ENCODE results near the gene FAM118B. TPM values are rescaled to one million over a fixed set of nuclear protein-coding genes. Genes with fewer than 3 reads are reported as not detected.

The FAM118B gene
- 27.3 and 28.3 TPM in 2 replicates for total RNA-seq (2014; rRNA removed; shearing (Covaris generic))

DNA sequence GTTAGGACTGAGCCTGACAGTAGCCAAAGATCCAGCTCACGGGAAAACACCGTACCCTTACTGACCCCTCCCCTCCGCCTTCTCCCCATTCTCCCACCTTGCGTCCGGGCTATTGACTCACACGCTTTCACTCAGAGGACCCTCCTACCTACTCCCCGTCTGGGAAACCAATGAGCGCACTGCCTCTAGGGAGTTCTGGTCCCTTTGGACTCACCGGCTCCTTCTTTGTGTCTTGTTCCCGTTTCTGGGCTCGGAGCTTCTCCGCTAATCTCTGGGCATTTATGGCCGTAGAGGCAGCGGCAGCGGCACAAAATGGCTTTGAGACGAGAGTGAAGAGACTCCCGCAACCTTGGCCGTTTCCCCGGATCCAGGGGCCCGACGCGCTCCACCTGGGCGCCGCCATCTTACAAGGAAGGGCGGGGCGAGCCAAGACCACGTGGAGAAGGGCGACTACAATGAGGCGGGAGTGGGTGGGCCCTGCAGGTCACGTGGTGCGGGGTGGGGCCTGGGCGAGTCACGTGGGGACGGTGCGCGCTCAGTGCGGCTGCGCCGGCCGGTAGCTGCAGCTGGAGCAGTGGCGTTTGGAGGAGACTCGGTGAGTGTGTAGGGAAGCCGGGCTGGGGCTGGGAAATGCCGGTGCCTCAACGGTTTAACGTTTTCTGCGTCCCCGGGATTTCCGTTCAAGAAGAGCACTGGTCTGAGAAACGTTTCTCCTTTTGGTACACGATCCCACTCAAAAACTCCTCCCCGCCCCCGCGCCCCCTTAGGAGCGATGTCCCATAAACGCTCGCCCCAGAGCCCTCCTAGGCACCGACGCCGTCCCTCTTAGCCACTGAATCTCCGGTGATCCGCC is at the start of gene FAM118B, which contains the start of gene RPUSD4:
Gene FAM118B (plus strand): TSS at position 547 of the 853 bp plus-strand sequence. CDS start 23,220 bp downstream, outside the sequence.
Gene RPUSD4 (minus strand): TSS at position 415 of the 853 bp plus-strand sequence. CDS start 12 bp downstream, at position 403.
- peak; percentile 94 for DNase-seq (ENCODE audit: low read depth)

DNA sequence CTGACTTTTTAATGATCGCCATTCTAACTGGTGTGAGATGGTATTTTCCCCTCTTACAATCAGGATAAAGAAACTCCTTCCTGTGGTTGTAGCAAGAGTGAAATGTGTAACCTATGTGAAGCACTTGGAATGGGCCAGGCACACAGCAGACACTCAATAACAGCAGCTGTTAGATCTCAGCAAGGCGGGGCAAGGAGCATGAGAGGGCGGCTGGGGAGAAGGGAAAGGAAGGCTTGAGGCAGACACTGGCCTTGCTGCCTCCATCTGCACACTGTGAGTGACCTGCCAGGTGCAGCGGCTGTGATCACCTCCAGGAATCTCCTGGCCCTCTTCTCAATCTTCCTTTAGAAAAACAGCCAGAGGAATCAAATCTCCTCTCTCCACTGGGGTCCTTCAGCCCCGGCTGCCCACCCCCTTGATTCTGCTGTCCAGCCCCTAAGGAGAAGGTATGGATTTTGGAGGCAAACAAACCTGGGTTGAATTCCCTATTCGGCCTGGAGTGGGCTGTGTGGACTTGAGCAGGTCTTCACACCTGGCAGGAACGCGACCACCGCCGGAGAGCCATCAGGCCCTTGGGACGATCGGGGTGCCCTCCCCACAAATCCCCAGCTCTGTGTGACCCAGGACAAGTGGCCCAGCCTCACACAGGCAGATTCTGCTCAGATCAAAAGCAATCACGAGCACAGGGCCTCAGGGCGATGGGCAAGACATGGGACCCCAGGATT is 49.1 kb upstream of the FAM118B start:
- DNase-seq (ENCODE audit: low read depth), result no peak

GRCh38 chr11:126163074-126163700 is 48.4 kb upstream of the FAM118B start:
- peak; percentile 95 for DNase-seq (ENCODE audit: low read depth)

- no peak for DNase-seq (ENCODE audit: low read depth)
These were observed 47.8 kb upstream of the FAM118B start for GRCh38 chr11:126163779-126164178.

DNA sequence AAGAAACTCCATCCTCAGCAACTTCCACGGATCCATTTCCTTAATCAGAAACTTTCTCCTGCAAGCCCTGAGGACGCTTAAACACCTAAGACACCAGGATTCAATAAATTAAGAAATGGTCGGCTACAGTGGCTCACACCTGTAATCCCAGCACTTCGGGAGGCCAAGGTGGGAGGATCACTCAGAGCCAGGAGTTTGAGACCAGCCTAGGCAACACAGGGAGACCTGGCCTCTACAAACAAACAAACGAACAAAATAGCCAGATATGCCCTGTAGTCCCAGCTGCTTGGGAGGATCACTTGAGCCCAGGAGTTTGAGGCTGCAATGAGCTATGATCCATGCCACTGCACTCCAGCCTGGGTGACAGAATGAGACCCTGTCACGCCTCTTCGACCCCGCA is 46.8 kb upstream of the FAM118B start:
- DNase-seq (ENCODE audit: low read depth), result no peak

DNA sequence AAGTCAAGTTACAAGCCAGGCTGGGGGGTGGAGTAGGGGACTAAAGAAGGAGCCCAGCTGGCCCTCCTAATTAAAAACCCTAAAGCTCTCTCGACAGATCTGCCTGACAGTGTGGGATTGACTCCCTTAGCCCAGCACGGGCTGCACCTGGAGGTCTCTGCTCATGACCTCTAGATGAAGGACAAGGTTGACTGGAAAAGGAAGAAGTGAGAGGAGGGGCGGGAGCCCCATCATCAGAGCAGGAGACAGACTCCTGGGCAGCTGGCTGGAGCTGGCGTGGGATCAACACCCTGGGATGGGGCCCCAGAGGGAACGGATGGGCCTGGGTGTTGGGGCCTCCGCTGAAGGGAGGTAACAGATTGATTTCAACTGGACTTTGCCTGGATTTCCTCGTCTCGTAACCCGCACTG is 46.3 kb upstream of the FAM118B start:
- DNase-seq (ENCODE audit: low read depth), result no peak

DNA sequence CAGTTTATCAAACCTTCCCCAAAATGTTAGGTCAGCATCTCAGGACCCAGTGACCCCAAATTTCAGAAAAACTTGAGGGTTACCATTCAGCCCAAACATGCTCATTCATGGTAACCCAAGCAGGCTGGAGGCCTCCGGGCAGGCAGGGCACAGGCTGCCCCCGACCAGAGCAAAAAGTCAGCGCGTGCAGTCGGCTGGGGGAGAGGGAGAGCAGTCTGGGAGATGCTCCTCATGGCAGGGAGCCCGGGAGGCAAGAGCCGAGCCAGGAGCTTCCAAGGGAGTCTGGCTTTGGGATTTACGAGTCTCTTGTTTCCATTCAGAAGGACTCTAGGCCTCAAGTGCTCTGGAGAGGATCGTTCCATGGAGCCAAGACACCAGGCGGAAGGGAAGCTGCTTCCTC is 45.8 kb upstream of the FAM118B start:
- no peak for DNase-seq (ENCODE audit: low read depth)

GRCh38 chr11:126166413-126166812 is 45.2 kb upstream of the FAM118B start:
- no peak for DNase-seq (ENCODE audit: low read depth)

- no peak for DNase-seq (ENCODE audit: low read depth)
These were observed 44.1 kb upstream of the FAM118B start for GRCh38 chr11:126167488-126167887.

DNA sequence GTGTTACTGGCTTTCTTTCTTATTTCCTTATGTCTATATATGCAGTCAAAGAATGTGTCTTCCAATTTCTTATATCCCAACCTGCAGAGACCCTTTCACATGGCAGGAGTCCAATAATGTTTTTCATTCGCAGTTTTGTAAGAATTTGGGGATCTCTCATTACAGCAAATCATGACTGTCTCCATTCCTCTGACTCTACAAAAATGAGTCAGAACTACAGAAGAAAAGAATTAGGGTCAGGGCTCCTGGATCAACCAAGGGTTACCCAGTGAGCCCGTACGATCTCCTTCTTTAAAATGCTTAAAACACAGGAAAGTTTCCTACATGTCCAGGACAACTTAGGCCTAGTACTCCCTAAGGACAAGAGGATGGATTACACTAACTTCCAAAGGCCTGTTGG is 42.3 kb upstream of the FAM118B start:
- DNase-seq (ENCODE audit: low read depth), result no peak

GRCh38 chr11:126172596-126173038 is 39.0 kb upstream of the FAM118B start:
- no peak for DNase-seq (ENCODE audit: low read depth)

DNA sequence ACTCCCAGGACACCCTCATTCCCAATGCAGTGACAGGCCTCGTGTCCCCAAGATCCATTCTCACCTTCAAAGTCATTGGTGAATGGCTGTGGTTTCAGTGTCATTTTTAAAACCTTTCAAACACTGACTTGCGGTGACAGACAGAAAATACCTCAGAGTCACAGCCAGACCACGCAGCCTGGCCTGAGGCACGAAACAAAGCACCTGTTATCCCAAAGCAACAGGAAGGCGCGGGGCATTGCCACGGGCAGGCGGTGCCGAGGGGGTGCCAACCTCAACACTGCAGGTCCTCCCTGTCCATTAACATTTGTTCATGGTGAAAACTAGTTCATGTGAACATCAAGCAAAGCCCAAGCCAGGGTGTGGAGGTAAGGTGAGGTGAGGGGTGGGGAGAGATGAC is 38.3 kb upstream of the FAM118B start:
- no peak for DNase-seq (ENCODE audit: low read depth)

DNA sequence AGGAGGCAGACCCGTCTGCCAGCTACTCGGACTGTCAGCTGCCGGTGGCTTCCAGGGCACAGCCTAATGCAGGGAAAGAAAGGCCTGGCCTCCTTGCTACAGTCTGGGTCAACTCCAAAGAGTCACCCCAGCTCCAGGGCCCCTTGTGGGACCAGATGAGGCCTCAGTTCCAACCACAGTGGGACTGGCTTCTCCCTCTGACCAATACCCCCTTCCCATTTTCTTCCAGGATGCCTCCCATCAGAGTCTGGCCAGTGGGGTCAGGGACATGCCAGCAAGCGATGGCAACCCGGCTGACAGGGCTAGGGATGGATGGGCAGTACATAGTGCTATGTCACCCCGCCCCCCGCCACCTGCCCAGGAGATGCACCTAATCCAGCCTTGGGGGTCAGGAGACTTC is 36.8 kb upstream of the FAM118B start:
- DNase-seq (ENCODE audit: low read depth), result no peak

GRCh38 chr11:126175393-126175792 is 36.2 kb upstream of the FAM118B start:
- DNase-seq (ENCODE audit: low read depth), result no peak

GRCh38 chr11:126176853-126177470 is 34.6 kb upstream of the FAM118B start:
- DNase-seq (ENCODE audit: low read depth), result no peak

GRCh38 chr11:126181939-126182730 is 29.4 kb upstream of the FAM118B start:
- no peak for DNase-seq (ENCODE audit: low read depth)

- no peak for DNase-seq (ENCODE audit: low read depth)
These were observed 28.7 kb upstream of the FAM118B start for GRCh38 chr11:126182787-126183445.

- DNase-seq (ENCODE audit: low read depth), result no peak
These were observed 26.1 kb upstream of the FAM118B start for GRCh38 chr11:126185259-126186024.

GRCh38 chr11:126186025-126186698 is 25.4 kb upstream of the FAM118B start:
- DNase-seq (ENCODE audit: low read depth), result no peak

All from M059J (cell line).